ENCODE data around the gene KRT78.
A peak's percentile ranks its signal among the peaks of the same experiment; 100 is the strongest.

Gene KRT78

DNA sequence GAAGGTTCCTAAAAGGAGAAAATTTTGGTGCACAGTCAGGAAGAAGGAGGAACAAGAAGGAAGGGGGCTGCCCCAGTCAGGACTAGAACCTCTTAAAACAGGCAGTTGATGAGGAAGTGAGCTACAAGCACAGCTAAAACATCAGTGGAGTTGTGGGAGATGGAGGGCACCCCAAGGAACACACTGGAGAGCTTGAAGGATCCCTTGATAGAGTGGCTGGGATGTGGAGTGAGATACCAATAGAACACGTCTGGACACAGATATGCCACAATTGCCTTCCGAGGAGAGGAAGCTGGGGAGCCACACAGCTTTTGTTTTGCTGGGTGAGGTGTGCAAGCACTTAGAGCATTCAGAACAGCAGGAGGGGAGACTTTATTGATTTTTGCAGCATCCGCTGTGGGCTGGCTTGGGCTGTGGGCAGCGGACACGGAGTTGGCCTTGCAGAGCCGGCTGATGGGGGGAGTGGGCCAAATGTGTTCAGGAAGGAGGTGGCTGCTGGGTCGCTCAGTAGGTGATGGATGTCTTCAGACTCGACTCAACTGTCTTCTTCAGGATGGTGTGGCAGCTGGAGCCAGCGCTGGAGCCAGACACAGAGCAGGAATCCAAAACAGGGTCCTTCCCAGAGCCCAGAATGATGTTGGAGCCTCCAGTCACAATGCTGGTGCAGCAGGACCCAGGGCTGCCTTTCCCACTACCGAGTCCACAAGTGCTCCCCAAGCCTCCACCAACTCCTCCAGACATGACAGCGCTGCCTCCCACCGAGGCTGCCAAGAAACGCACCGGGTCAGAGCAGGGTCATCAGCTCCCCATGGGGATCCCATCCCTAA is 10.0 kb downstream of the KRT78 start:
- DNase-seq = no peak

DNA sequence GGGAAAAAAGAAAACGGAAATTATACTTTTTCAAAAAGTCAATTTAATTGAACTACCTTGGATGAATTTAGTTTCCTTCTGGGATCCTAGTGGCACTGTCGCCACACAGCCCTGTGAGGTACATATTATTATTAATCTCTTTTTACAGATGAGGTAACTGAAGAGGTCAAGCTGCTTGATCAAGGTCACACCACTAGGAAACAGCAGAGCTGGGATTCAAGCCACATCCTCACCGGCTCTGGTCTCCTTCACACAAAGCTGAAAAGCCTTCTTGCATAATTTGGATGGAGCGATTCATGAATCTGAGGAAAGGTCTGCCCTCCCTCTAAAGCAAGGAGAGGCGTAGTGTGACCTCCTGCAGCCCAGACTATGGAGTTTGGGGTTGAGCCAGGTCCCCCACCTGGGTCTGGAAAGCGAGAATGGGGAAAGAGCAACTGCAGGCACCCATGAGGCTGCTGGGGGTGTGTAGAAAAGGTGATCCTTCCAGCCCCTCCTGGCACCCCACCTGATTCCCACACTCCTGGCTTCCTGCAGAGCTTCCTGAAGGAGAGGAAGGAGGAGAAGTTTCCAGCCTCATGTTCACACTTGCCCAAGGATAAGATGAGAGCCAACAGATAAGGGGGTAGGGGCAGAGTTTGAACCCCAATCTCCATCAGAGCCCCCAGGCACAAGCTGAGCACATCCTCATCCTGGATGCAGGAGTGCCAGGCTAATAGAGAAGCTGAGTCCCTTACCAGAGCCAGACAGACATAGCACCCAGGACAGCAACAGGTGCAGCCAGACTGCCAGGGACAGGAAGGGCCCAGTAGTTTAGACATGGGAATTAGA is 10.8 kb downstream of the KRT78 start:
- DNase-seq = peak; percentile 25

GRCh38 chr12:52837413-52837741 is 11.4 kb downstream of the KRT78 start:
- peak; percentile 89 for DNase-seq

DNA sequence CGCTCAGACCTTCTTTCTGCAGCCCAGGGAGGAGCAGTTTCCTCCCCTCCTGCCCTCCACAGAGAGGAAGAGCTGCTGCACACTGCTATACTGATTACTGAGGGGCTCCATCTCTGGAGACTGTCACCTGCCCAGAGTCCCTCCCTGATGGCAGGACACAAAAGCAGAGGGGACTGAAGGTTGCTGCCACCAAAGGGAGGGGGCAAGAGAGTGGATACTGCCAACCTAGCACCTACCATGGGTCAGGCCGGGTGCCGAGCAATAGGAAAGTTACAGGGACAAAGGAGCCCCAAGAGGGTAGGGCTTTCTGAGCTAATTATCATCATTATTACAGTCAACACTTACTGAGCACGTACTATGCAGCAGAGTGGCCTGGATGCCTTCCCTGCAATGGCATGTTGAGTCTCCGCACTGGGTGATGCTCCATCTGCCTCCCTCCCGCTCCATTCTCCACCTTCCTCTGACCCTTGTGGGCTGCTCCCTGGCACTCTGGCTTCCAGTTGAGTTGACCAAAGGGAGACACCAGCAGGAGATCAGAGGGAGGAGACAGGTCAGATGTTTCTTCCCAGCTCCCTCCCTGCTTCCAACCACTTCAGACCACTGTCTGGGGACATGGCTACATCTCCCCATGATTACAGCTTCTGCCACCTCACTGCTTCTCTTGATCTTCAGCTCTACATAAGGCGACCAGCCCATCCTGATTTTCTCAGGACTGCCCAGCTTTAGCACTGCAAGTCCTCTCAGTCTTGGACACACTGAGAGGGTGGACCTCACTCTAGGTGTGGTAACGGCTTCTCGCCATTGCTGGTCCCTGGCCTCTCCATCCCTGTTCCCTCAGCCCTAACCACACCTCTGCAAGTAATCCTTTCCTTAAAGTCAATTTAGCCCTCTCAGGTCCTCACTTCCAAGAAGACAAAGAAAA is 12.0 kb downstream of the KRT78 start:
- no peak for DNase-seq

GRCh38 chr12:52836042-52836466 is 12.7 kb downstream of the KRT78 start:
- DNase-seq = peak; percentile 94

- DNase-seq = no peak
Measured at GRCh38 chr12:52835271-52836041, 13.3 kb downstream of the KRT78 start.

DNA sequence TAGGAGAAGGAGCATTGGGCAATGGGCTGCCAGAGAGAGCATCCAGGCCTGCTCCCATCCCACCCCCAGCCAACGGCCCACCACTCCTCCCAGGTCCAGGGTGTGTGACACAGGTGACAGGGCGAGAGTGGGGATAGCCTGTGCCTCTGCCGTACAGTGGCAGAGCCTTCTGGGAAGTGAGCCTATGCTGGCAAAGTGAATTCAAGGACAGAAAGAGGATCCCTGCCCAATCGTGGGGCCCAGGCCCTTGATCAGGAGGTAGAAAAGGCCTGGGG is 14.1 kb downstream of the KRT78 start:
- DNase-seq = no peak

GRCh38 chr12:52833922-52834726 is 14.7 kb downstream of the KRT78 start, which contains the start of gene KRT79:
TSS of gene KRT79 (minus strand) at chr12:52834311. CDS start at chr12:52834260, 51 bp downstream.
- no peak for DNase-seq

DNA sequence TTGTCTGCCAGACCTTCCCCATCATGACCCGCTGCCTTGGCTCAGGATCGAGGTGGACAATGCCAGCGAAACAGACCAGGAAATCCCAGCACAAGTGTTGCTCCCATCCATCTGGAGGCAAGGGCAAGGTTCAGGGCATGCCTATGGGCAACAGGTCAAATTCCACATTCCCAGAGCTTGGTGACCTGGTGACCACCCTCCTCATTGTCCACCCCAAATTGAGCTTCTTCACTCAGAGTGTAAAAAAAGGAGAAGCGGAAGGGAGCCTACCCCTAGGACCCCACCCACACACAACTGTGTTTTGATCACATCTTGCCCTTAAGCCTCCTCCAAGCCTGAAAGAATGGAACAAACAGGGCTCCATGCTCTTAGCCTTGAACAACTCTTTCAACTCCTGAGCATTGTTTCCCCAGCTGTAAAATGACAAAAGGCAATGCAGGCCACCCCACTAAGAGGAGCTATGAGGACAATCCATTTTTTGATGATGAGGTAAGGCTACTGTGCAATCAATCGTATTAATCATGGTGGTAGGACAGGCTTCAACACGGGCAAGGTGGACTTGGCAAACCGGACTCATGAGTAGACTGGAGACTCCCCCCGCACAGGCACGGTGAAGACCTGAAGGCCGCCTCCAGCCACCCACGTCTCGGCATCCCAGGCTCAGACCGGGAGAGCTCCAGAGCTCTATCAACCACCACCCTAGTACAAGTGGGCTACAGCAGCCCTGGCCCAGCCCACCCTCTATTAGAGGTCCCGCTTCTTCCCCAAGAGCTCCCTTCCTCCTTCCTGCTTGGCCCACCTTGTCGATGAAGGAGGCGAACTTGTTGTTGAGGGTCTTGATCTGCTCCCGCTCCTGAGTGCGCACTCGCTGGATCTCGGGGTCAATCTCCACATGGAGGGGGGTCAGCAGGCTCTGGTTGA is 15.5 kb downstream of the KRT78 start:
- no peak for DNase-seq

- no peak for DNase-seq
Measured at GRCh38 chr12:52832451-52832850, 16.3 kb downstream of the KRT78 start.

- no peak for DNase-seq
Measured at GRCh38 chr12:52831251-52831650, 17.5 kb downstream of the KRT78 start.

DNA sequence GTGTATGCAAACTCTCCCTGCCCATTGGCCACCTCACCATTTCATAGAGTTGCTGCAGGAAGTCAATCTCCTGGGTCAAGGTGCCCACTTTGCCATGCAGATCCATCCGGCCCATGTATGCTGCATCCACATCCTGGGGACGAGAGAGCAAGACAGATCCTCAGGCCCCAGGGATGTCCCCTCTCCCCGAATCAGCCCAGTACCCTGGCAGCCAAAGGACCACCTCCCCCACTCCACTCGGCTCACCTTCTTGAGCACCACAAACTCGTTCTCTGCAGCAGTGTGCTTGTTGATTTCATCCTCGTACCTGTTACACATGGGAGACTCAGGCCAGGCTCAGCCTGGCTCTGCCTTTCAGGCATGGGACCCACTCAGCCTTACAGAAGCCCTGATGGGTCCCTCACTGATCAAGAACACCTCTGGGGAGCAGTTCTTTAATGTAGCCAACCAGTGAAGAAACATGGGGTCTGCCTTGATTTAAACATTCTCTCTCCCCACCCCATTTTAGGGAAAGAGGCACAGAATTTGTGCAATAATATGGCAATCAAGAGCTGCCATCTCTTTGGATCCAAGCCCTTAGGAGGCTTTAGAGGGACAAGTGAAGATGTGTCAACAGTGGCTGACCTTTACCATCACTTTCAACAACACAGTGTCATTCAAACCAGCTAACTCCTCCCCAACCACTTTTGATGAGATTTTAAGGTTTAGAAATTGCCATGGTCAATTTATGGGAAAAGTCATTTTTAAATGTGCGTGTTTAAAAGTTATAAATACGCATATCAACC is 18.6 kb downstream of the KRT78 start:
- no peak for DNase-seq

DNA sequence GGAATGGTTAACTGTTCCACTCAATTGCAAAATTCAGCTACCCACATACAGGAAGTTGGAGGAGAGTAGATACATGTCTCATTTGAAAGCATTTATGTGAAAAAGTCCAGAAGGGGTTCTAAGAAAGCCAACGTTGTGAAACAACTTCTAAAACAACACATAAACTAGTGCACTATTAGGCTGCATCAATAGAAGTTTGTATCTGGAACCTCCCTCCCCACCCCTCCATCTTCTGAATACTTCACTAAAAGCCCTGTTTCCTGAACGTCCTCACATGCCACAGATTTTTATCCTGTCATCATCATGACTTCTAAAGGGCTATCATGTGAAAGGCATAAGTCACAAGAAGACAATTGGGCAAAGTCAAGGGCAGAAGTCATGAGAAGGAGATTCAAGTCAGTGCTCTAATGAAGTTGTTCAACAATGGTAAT is 20.2 kb downstream of the KRT78 start:
- DNase-seq = no peak

GRCh38 chr12:52828156-52828555 is 20.6 kb downstream of the KRT78 start:
- no peak for DNase-seq

- no peak for DNase-seq
Measured at GRCh38 chr12:52827499-52828090, 21.2 kb downstream of the KRT78 start.

- DNase-seq = peak; percentile 26
Measured at GRCh38 chr12:52826611-52827498, 21.9 kb downstream of the KRT78 start.

DNA sequence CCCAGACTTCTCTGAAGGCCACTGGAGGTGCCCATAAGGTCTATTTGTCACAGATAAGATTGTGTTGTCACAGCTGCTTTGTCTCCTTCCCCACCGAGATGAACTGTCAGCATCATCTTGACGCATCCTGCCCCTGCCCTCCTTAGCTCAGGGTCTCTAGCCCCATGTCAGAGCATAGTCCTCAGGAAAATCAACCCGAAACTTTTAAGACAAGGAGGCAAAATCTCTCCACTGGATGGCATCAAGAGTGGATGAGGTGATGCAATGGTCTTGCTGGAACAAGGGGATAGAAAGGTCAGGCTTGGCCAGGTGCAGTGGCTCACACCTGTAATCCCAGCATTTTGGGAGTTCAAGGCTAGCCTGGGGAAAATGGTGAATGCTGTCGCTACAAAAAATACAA is 22.8 kb downstream of the KRT78 start:
- no peak for DNase-seq
